GM12892 (cell line): ENCODE measurements around the gene SSB.

ENCODE experiments used
- POLR2A ChIP-seq: IDR thresholded peaks from 2 replicates; pipeline ENCODE4 v1.6.1; 2011; ENCODE audit warnings: low read depth, low read length, control low read depth
- POLR2AphosphoS5 ChIP-seq: IDR thresholded peaks from 2 replicates; pipeline ENCODE4 v1.6.1; 2011; ENCODE audit warnings: low read depth, low read length, control low read depth
- TAF1 ChIP-seq: IDR thresholded peaks from 2 replicates; pipeline ENCODE4 v1.6.1; 2011; ENCODE audit warnings: low read depth, mild to moderate bottlenecking, control low read depth, low read length, borderline replicate concordance

DNA sequence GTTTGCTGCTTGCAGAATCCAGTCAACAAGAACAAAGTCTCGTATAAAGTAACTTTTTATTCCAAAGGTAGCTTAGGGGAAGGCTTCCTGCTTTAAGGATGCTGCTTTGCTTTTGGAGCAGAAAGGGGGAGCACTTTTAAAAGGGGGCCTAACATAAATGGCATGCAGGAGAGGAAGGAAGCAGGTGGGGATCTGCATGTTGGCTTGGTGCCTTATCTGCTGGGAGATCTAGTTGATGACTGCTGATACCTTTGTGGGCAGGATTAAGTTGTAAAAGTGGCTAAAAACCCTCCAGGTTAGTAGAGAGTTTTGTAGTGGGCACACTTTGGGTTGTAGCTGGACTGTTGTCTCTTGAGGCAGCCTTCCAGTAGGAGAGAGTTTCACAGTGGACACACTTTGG, 51.0 kb downstream of the SSB start:
- no peak for TF ChIP-seq POLR2A
- no peak for TF ChIP-seq POLR2AphosphoS5
- TF ChIP-seq TAF1, result no peak
